Stimulated activated CD8-positive, alpha-beta memory T cell treated with anti-CD3 and anti-CD28 coated beads, Interleukin-2, amount 100 ng/mL, for 48 hours (primary cell): ENCODE data around the gene BIRC6.
"Not testable (repeated sequence)": the region's sequence is repeated elsewhere in the genome, so short reads cannot be mapped to it uniquely, and the experiment has no call there.

Source experiments
- DNase-seq, 2 donors: peaks; one replicate each; pipeline ENCODE4 v3.0.0-alpha.2; 2020; ENCODE audit warnings: low read depth in 2 of 2

BIRC6 gene

GRCh38 chr2:32356681-32357317, at the start of gene BIRC6:
BIRC6 (plus strand) TSS chr2:32357023; CDS start chr2:32357162, 139 bp downstream.
- peak; percentile 97 to 99 for DNase-seq

GRCh38 chr2:32310577-32310976, 46.2 kb upstream of the BIRC6 start:
- no peak for DNase-seq

- DNase-seq = no peak
These were observed 41.9 kb upstream of the BIRC6 start for GRCh38 chr2:32314886-32315285.

GRCh38 chr2:32328679-32329078, 28.1 kb upstream of the BIRC6 start:
- DNase-seq = not testable (repeated sequence)

- DNase-seq = not testable (repeated sequence)
These were observed 27.4 kb upstream of the BIRC6 start for GRCh38 chr2:32329180-32329980.

- no peak for DNase-seq
These were observed 26.7 kb upstream of the BIRC6 start for GRCh38 chr2:32330136-32330535.

GRCh38 chr2:32342801-32343200, 14.0 kb upstream of the BIRC6 start:
- no peak for DNase-seq

GRCh38 chr2:32350797-32351196, 6.0 kb upstream of the BIRC6 start:
- DNase-seq = not testable (repeated sequence)

- no peak for DNase-seq
These were observed 695 bp upstream of the BIRC6 start for GRCh38 chr2:32355976-32356680.

GRCh38 chr2:32357318-32358110, 691 bp downstream of the BIRC6 start:
- peak; percentile 18 to 25 for DNase-seq

- no peak for DNase-seq
These were observed 1.3 kb downstream of the BIRC6 start for GRCh38 chr2:32358111-32358482.

- no peak for DNase-seq
These were observed 3.6 kb downstream of the BIRC6 start for GRCh38 chr2:32360416-32360815.

- DNase-seq = not testable (repeated sequence)
These were observed 6.2 kb downstream of the BIRC6 start for GRCh38 chr2:32362997-32363396.

GRCh38 chr2:32363597-32363996, 6.8 kb downstream of the BIRC6 start:
- DNase-seq = no peak

GRCh38 chr2:32364290-32364689, 7.5 kb downstream of the BIRC6 start:
- DNase-seq = not testable (repeated sequence)

GRCh38 chr2:32365679-32366078, 8.9 kb downstream of the BIRC6 start:
- not testable (repeated sequence) for DNase-seq

GRCh38 chr2:32366595-32366994, 9.8 kb downstream of the BIRC6 start:
- DNase-seq = no peak

- no peak for DNase-seq
These were observed 12.4 kb downstream of the BIRC6 start for GRCh38 chr2:32369222-32369621.

GRCh38 chr2:32370942-32371341, 14.1 kb downstream of the BIRC6 start:
- not testable (repeated sequence) for DNase-seq

GRCh38 chr2:32372519-32373182, 15.8 kb downstream of the BIRC6 start:
- DNase-seq = no peak

GRCh38 chr2:32375228-32375892, 18.5 kb downstream of the BIRC6 start:
- no peak for DNase-seq
